AG04450 (cell line): ENCODE results near the gene MPZL3. TPM values are rescaled to one million over a fixed set of nuclear protein-coding genes. Genes with fewer than 3 reads are reported as not detected.

ENCODE experiments used
- CTCF ChIA-PET: fragments of 300-600, 350-600 bp; formaldehyde crosslinking; extraction: SDS; loops from one replicate; lab custom pipeline; 2022; ENCODE audit warnings: antibody characterized with exemption, inconsistent platforms; lab: Charles Lee
- POLR2A ChIA-PET: fragments of 350-600 bp; formaldehyde crosslinking; extraction: SDS; loops from one replicate; lab custom pipeline; 2021; ENCODE audit warnings: antibody characterized with exemption, inconsistent platforms; lab: Yijun Ruan, JAX
- DNase-seq: peaks from one replicate; pipeline ENCODE4 v3.0.0-alpha.2; 2011; ENCODE audit warnings: low read depth, low spot score
- H3K27ac ChIP-seq: one replicate; pipeline ENCODE4 v1.5.1; 2012; ENCODE audit warnings: low read depth, low read length, control low read depth
- H3K27me3 ChIP-seq: one replicate; pipeline ENCODE4 v1.6.0; 2012; ENCODE audit warnings: low read length; ENCODE audit not compliant: control insufficient read depth, insufficient read depth
- H3K4me3 ChIP-seq: 2 replicates; pipeline ENCODE4 v1.5.1; 2011; ENCODE audit warnings: mild to moderate bottlenecking, low read depth, low read length, control low read depth
- H3K9me3 ChIP-seq: 2 replicates; pipeline ENCODE4 v1.5.1; 2012; ENCODE audit warnings: low read length; ENCODE audit not compliant: control insufficient read depth, insufficient read depth
- CTCF ChIP-seq: IDR thresholded peaks from 2 replicates; pipeline ENCODE4 v1.5.1; 2011; ENCODE audit warnings: low read depth, low read length, control low read depth, inconsistent platforms
- polyA plus RNA-seq: library from polyadenylated mRNA; depleted of rRNA; stranded (reverse); fragments of >200 nt; gene quantifications from 2 replicates; pipeline ENCODE4 v1.2.3, GENCODE V29; 2011

Gene MPZL3
- polyA plus RNA-seq, 1 experiment: 0.07 TPM

- Histone ChIP-seq H3K27ac (no peak overlapping the region), H3K9me3 (no peaks in the 10 kb centered on the region), H3K4me3 (no peak overlapping the region), H3K27me3 (peaks cover 3% of the 10 kb centered on the region)
- DNase-seq: no peak
- CTCF ChIA-PET: no interaction called here
- POLR2A ChIA-PET: no interaction called here
- TF ChIP-seq CTCF: no peak
Measured at GRCh38 chr11:118201966-118202365, 50.2 kb downstream of the MPZL3 start.

- TF ChIP-seq CTCF: no peak
- no peaks in the 10 kb centered on the region for H3K9me3 ChIP-seq
- ChIA-PET CTCF (no interaction called here), POLR2A (no interaction called here)
- peaks cover 3% of the 10 kb centered on the region for H3K27me3 ChIP-seq
- H3K4me3 ChIP-seq: no peak overlapping the region
- H3K27ac ChIP-seq: no peak overlapping the region
- DNase-seq: no peak
Measured at GRCh38 chr11:118200901-118201680, 51.1 kb downstream of the MPZL3 start.

GRCh38 chr11:118200497-118200896, 51.7 kb downstream of the MPZL3 start:
- no peak for DNase-seq
- H3K27ac ChIP-seq: no peak overlapping the region
- no peak overlapping the region for H3K4me3 ChIP-seq
- ChIA-PET CTCF (no interaction called here), POLR2A (no interaction called here)
- peaks cover 3% of the 10 kb centered on the region for H3K27me3 ChIP-seq
- TF ChIP-seq CTCF: no peak
- H3K9me3 ChIP-seq: no peaks in the 10 kb centered on the region

- TF ChIP-seq CTCF: no peak
- Histone ChIP-seq H3K27me3 (peaks cover 6% of the 10 kb centered on the region), H3K27ac (no peak overlapping the region), H3K4me3 (no peak overlapping the region), H3K9me3 (no peaks in the 10 kb centered on the region)
- CTCF ChIA-PET: interaction anchor here (0.5 to 2.1 kb wide), 39 partner anchors 10 to 892 kb away, joined by 3 to 60 read pairs (median 5); partner anchors contain the start of genes JAML, MPZL3 and UBE4A
- POLR2A ChIA-PET: no interaction called here
- DNase-seq: no peak
Measured at GRCh38 chr11:118199135-118199534, 53.0 kb downstream of the MPZL3 start.

- Histone ChIP-seq H3K9me3 (no peaks in the 10 kb centered on the region), H3K27me3 (peaks cover 6% of the 10 kb centered on the region), H3K4me3 (no peak overlapping the region), H3K27ac (no peak overlapping the region)
- CTCF ChIA-PET: interaction anchor here (0.5 to 2.1 kb wide), 45 partner anchors 9 to 892 kb away, joined by 3 to 60 read pairs (median 5); partner anchors contain the start of genes JAML, MPZL3, SCN4B and UBE4A
- peak; percentile 23 for DNase-seq
- POLR2A ChIA-PET: no interaction called here
- peak; percentile 86 for TF ChIP-seq CTCF
Measured at GRCh38 chr11:118198370-118198769, 53.8 kb downstream of the MPZL3 start.
